ENCODE data around the gene UPK1A.

GRCh38 chr19:35725216-35725861 is 59.0 kb downstream of the UPK1A start:
- TF ChIP-seq CTCF (conservative IDR thresholded peaks at IDR 0.05; ENCODE audit: low read depth, low read length) (no peak), EZH2 (IDR thresholded peaks at IDR 0.05; ENCODE audit: borderline replicate concordance, low read depth, low read length, poor library complexity, severe bottlenecking) (no peak)
